ENCODE measurements around the gene FNDC3B.

DNA sequence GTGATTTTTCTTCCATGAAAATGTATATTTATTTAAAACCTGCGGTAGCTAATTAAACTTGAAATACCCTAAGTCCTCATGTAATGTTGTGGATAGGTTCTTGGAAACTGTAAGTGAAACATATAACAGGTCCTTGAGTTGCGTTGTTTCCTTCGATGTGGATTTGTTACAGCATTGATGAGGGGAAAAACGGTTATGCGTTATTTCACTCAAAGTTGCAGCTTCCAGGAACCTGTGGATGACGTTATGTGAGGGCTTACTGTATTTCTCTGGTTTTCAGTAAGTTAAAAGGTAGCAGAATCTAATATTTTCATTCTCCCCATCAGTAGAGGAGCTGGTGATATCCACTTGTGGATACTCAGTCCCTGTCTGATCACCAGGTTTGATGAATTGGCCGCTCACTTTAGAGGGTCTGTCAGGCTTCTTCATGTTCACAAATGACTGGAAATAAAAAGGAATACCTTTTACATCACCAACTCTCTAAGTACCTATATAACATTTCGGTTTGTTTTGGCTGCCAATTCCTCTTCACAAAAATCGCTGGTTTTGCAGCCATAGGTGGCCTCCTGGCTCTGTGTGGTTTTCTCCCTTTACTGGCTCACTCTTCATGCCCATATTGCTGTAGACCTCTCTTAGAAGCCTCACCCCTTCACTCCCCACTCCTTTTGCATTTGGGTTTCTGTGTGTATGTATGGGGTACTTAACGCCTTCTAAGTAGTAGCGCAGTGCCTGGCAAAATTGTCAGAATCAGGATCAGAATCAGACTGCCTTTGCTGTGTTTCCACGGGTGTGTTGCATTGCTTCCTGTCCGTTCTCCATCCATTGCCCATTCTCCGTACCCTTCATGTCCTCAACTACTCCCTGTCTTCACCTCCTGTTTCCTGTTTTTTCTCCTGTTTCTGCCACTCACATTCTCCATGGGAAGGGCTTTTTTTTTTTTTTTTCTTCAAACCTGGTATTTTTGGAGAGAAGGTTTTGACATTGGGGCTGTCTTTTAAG is 112.6 kb downstream of the FNDC3B start:
- TF ChIP-seq EZH2 (IDR thresholded peaks at IDR 0.05; ENCODE audit: borderline replicate concordance, low read length): no peak
- TF ChIP-seq, protein P1, sequence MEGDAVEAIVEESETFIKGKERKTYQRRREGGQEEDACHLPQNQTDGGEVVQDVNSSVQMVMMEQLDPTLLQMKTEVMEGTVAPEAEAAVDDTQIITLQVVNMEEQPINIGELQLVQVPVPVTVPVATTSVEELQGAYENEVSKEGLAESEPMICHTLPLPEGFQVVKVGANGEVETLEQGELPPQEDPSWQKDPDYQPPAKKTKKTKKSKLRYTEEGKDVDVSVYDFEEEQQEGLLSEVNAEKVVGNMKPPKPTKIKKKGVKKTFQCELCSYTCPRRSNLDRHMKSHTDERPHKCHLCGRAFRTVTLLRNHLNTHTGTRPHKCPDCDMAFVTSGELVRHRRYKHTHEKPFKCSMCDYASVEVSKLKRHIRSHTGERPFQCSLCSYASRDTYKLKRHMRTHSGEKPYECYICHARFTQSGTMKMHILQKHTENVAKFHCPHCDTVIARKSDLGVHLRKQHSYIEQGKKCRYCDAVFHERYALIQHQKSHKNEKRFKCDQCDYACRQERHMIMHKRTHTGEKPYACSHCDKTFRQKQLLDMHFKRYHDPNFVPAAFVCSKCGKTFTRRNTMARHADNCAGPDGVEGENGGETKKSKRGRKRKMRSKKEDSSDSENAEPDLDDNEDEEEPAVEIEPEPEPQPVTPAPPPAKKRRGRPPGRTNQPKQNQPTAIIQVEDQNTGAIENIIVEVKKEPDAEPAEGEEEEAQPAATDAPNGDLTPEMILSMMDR (IDR thresholded peaks at IDR 0.05; ENCODE audit: low read length): no peak

Data from OCI-LY1 (cell line).